ENCODE results near the gene RALGPS1. TPM values are rescaled to one million over a fixed set of nuclear protein-coding genes. Genes with fewer than 3 reads are reported as not detected.

Gene RALGPS1
- total and polyA plus RNA-seq, 2 donors (not counting 1 experiment from before 2014, with no cell fraction given) = 2.0 to 5.9 TPM

- Histone ChIP-seq H3K9ac (ENCODE audit: insufficient read depth, low read length) (no peak overlapping the region), H4K20me1 (ENCODE audit: control insufficient read depth, extremely low read depth, insufficient read depth, low read length) (no peaks in the 10 kb centered on the region), H3K4me2 (ENCODE audit: extremely low read depth, insufficient read depth, low read length) (no peak overlapping the region), H3K4me1 (ENCODE audit: control insufficient read depth, extremely low read depth, insufficient read depth, low read length) (no peaks in the 10 kb centered on the region), H3K4me3 (replicated peaks in 1 of 4; ENCODE audit: control extremely low read depth in 1 of 4, insufficient read depth in 1 of 4, low read depth in 3 of 4, low read length in 4 of 4) (no peak overlapping the region), H3K27me3 (ENCODE audit: control insufficient read depth, insufficient read depth, low read length) (no peaks in the 10 kb centered on the region), H3K36me3 (ENCODE audit: control insufficient read depth, insufficient read depth, low read length) (no peaks in the 10 kb centered on the region), H3K79me2 (ENCODE audit: control insufficient read depth, insufficient read depth, low read length) (no peaks in the 10 kb centered on the region), H2AFZ (ENCODE audit: low read length) (no peak overlapping the region), H3K27ac (ENCODE audit: insufficient read depth, low read length) (no peak overlapping the region), H3K9me3 (ENCODE audit: control insufficient read depth, insufficient read depth, low read depth, low read length) (no peaks in the 10 kb centered on the region)
- TF ChIP-seq CTCF (conservative IDR thresholded peaks at IDR 0.05 in 1 of 2, IDR thresholded peaks at IDR 0.05 in 1 of 2; ENCODE audit: low read depth in 1 of 2, low read length in 2 of 2) (no peak), EZH2 (IDR thresholded peaks at IDR 0.05; ENCODE audit: low read length, missing control alignments) (no peak)
- DNase-seq (ENCODE audit: low read depth in 2 of 2) = no peak
Observed at GRCh38 chr9:127269449-127269848, 354.9 kb downstream of the RALGPS1 start.

Other genes with a start within 250 kb of the RALGPS1 start
- gene ZBTB43, start 109.7 kb upstream of the RALGPS1 start, total RNA-seq = 11.0 and 12.6 TPM in 2 replicates
- gene ZBTB43, start 109.7 kb upstream of the RALGPS1 start, polyA plus RNA-seq = 6.8 and 7.1 TPM in 2 replicates
- 6.8 and 7.2 TPM in 2 replicates for gene ZBTB34, start 54.1 kb upstream of the RALGPS1 start, total RNA-seq
- 4.4 and 7.0 TPM in 2 replicates for gene ZBTB34, start 54.1 kb upstream of the RALGPS1 start, polyA plus RNA-seq
- gene ANGPTL2, start 207.9 kb downstream of the RALGPS1 start, total RNA-seq = 108 and 163 TPM in 2 replicates
- 56.9 and 128 TPM in 2 replicates for gene ANGPTL2, start 207.9 kb downstream of the RALGPS1 start, polyA plus RNA-seq

Measured in fibroblast of lung (primary cell).